Stimulated activated CD4-positive, alpha-beta T cell treated with anti-CD3 and anti-CD28 coated beads, Interleukin-4, amount 100 ng/mL, for 4 hours (primary cell): Measurements from ENCODE around the gene EMC1.

ENCODE experiments used
- DNase-seq, 2 experiments: peaks; one replicate each; pipeline ENCODE4 v3.0.0-alpha.2; 2020

The EMC1 gene

DNA sequence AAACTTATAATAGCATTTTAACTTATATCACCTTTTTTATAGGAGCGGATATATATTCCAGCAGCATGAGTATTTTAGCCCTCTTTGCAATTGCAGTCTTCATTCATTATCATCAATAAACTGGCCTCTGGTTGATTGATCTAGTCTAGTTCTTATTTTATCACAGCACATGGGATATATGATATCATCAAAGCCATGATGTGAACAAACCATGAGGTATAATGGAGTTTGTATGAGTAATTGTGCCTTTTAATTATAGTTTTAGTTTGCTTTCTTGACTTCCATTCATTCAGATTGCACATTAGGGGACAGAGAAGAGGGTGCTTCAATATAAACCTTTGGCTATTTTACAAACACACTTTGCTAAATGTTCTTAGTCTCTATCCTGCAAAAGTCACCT is 37.7 kb downstream of the EMC1 start:
- DNase-seq, result no peak

DNA sequence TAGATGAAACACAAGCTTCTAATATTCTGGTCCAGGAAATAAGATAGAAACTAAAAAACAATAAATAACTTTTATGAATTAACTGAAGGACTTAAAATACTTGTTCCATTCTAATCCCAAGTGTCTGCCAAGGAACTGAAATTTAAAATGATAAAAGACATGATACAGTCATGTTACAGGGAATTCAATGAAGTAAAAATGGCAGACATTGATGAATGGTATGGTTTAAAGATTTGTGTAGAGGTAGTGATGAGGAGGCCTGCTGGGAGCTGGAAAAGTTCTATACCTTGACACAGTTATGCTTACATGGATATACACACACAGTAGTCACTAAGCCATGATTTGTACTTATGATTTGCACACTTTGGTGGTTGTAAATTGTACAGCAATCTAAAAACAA is 39.2 kb downstream of the EMC1 start:
- DNase-seq, result no peak

GRCh38 chr1:19210772-19211549 is 40.4 kb downstream of the EMC1 start:
- DNase-seq, result no peak

DNA sequence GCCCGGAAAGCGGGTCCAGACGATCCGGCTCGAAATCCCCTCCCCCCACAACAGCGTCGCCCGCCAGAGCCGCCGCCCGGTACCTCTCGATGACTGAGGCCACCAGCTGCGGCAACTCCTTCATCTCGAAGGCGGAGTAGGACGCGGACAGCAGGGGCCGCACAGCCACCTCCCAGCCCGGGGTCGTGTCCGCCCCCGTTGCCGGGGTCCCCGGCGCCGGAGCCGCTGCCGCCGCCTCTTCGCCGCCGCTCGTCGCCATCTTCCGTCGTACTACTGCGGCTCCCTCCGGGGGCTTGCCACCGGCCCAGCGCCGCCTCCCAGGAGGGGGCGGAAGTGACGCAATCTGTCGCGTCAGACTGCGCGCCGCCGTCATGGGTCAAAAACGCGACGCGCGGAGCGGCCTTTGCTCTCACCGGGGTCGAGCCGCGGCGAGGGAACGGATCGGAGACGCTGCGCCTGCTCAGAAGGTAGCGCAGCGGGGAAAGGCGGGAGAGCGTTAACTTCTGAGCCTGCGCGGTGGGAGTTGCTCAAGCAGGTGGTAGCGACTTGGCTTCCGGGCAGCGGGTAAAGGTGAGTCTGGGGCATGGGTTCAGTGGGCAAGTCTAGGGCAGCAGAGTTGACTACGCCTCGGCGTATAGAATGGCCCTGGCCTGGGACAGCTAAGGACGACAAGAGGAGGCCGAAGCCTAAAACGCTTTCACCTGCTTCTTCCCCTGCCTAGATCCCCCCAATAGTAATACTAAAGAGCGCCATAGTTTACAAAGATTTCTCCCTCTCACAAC is 41.1 kb downstream of the EMC1 start, which contains the start of gene UBR4:
UBR4 (minus strand) TSS at position 277 of the 782 bp plus-strand sequence; CDS start at position 259, 18 bp downstream.
- peak; percentile 96 to 98 for DNase-seq

DNA sequence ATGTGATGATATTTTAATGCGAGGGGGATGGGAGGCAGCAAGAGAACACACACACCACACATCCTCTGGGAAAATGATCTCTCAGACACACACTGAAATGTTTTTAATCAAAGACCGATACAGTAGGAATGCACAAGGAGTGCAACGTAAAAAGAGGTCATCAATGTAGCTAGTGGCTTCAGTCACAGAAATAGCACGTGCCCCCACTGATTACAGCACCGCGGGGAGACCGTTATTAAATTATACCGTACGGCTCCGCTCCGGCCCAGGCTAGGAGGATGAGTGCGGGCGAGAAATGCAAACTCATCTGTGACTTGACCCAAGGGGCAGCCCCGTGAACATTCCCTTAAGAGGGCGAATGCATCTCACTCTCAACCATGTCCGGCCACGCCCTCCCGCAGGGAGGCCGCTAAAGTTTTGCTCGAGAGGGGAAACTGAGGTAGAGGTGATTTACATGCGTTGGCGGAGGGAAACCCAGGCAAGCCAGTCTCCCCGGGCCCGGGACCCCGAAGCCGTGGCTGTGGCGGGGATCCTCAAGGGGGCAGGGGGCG is 41.8 kb downstream of the EMC1 start:
- DNase-seq, result peak; percentile 45 to 62

DNA sequence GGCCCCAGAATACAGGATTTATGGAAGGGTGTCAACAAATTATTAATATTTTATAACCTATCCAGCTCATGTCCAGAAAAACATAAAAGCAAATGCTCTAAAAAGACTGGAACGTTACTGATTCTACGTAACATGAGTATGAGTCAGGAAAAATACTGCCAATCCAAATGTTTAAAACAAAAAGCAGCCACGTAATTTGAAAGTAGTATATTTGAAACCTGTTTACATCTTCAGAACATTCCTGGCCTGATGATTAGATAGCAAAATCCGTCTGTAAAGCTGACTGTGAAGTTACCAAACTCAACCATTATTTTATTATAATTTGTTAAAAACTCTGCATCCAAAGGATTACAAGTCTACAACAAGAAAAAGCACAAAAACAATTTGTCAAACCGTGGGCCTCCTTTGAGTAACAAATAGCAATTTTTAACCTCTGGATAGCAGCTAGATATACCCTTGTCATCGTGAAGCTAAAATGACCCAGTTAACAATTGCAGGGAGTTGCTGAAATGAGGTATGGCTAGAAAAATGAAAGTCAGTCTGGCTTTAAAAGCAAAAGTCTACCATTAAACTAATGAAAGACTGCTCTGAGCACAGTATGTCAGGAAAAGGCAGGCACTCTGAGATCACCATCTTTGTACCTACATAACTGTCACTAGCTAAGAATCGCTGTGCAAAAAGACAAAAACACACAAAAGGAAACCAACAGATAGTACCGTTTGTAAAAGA is 42.5 kb downstream of the EMC1 start:
- DNase-seq, result no peak

DNA sequence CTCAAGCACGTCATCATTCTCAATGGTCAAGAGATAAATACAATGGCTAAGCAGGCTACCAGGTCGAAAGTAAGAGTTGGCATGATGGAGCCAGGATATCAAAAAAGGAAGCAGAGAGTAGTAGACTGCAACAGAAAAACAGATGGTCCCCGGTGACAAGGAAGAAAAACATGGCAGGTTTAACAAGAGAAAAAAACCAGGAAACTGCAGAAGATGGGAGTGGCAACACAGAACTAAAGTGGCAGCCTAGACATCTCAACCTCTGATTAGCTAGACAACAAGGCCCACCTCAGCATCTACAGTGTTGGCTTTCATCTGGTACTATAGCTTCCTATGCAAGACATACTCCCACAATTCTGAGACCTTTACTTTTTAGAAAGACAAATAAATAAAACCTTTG is 44.4 kb downstream of the EMC1 start:
- no peak for DNase-seq

DNA sequence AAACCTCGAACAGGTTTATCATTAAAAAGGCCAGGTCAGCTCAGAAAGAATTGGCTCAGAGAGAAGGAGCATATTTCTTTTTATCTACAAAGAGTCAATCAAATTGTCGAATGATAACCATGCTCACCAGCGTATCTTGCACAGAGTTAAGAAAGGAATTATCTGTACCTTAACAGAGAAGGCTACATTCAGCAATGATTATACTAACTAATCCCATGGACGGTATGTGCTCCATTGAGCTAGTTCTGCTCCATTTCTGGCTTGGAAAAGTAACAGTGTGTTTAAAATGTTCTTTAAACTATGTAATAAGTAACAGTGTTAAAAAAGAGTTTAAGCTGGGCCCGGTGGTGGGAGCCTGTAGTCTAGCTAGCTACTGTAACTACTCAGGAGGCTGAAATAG is 45.5 kb downstream of the EMC1 start:
- DNase-seq, result no peak

DNA sequence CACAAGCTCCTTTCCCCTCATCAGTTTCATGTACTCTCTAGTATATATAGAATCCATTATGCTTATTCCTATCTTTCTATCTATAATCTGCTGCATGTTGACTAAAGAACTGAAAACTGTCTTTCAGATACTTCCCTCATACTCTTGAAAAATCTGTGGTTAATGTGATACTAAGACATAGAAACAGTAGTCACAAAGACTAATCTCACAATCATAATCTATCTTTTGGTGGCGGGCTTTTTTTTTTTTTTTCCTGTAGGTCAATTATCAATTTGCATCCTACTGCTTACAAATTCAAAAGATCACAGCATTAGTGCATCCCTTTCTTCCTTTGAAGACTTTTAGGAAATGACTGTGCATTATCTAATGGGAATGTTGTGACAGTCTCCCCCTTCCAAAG is 45.9 kb downstream of the EMC1 start:
- no peak for DNase-seq

DNA sequence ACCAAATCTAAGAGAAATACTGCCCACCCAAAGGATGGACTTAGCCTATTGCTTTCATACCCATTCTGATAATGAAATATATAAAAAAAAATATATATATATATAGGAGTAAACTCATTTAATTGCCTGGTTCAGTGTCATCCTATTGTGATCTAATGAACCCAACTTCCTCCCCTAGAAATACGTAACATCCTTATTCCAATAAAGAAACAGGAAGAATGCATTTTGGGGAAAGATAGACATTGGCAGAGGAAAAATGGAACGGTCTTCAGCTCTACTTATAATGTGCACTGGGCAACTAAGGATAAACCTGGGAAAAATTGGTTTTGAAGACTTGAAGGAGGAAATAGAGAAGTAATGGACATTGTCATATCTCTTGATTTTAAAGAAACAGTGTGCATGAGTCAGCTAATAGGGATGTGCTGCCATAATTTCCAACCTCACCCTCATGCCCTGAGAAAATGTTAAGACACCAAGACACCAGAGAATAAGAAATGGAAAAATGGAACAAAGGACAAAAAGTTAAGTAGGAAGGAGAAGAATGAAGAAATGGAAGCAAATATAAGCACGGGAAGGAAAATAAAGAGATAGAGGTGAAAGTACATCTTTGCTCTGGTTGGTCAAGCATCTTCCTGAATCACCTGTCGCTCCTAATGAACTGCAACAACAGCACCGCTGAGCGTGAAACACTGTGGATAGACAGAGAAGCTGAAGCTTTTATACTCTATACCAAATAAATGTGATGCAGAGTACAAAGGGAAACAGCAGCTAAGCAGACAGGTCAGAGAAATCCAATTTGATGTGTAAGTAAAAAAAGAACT is 46.7 kb downstream of the EMC1 start:
- DNase-seq, result no peak

DNA sequence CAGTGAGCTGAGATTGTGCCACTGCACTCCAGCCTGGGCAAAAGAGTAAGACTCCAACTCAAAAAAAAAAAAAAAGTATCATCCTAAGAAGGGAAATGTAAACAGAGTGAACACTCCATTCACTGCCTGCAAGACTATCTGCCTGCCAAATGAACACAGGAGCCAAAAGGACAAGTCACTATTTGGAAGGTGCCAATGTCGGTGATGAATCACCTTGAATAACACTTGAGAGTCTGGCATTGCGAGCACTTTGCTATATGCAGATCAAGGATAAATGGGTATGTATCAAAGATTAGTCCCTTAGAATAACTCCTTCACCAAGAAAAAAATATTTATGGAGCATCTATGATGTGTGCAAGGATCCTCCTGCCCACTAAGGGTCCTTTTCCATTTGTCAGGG is 47.9 kb downstream of the EMC1 start:
- no peak for DNase-seq

GRCh38 chr1:19202396-19202795 is 48.9 kb downstream of the EMC1 start:
- DNase-seq, result no peak

DNA sequence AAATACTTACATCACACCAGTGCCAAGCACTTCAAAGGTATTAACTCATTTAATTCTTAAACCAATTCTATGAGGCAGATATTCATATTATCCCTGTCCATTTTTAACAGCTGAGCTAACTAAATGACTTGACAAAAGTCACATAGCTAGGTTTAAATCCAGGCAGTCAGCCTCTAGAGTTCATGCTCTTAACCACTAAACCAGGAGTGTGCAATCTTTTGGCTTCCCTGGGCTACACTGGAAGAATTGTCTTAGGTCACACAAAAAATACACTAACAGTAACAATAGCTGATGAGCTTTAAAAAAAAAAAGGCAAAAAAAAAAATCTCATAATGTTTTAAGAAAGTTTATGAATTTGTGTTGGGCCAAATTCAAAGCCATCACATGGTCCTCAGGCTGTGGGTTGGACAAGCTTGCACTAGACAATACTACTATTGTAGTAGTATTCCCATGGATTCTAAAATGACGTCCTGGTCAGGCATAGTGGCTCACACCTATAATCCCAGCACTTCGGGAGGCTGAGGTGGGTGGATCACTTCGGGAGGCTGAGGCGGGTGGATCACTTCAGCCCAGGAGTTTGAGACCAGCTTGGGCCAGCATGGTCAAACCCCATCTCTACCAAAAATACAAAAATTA is 51.2 kb downstream of the EMC1 start:
- DNase-seq, result no peak

GRCh38 chr1:19199329-19199968 is 51.9 kb downstream of the EMC1 start:
- DNase-seq, result no peak

DNA sequence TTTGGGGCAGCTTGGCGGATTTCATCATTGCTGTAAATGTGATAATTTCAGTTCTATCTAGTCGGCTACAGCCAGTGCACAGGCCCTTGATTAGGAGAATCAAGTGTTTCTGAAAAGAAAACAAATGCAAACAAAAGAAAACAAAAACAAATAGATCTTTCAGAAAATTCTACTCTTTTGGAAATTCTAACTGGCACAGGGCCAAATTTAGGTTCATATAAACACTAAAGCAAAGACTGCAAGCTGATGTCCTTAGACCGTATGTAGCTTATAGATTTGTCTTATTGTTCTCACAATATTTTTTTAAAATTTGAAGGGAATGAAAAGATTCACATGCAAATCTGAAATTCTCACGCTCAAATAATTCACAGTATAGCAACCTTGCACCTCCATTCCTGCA is 52.5 kb downstream of the EMC1 start:
- DNase-seq, result no peak

DNA sequence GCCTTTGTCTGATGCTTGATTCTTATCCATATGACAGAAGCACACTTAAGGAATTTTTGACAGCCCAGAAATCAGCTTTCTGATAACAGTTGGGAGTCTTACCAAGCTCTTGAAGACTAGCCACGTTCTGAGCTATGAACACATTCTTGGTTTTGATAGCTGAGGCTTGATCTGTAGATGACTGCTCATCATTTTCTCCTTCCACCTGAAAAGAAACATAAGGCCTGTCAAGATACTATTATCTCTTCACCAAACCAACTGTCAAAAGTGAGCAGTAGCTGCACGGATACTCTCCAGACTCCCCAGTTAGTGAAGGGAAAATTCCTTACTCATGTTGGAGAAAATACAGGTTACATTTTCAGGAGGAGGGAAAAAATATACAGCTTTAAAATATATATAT is 53.5 kb downstream of the EMC1 start:
- no peak for DNase-seq

- DNase-seq, result no peak
These were observed 55.0 kb downstream of the EMC1 start for GRCh38 chr1:19196331-19196730.

GRCh38 chr1:19193004-19193403 is 58.3 kb downstream of the EMC1 start:
- DNase-seq, result no peak

- DNase-seq, result no peak
These were observed 59.5 kb downstream of the EMC1 start for GRCh38 chr1:19191811-19192210.

DNA sequence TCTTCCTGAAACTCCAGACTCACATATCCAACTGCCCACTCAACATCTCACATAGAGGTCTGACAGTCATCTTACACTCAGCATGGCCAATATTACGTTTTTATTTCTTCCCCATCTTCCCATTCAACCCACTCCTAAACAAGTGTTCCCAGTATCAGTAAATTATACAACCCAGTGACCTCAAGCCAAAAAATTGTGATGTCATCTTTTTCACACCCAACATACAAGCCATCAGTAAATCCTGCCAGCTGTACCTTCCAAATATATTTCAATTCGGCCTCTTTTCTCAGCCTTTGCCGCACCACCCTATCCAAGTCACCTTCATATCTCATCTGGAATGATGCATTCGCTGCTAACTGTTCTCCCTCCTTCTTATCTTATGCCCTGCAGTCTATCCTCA is 60.9 kb downstream of the EMC1 start:
- no peak for DNase-seq

DNA sequence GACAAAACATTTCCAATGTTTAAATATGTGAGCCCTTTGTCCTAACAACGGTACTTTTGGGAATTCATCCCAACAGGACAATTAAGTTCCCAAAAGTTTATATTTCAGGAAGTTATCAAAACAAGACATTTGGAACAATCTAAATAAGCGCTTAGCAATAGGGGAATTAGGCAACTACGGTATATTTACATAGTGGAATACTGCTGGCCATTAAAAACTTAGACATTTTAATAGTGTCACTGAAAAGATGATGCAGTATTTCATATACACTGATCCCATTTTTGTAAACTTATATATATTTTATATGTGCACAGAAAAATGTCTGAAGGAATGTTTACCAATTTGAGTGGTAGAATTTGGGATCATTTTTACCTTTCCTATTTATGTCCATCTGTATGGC is 62.1 kb downstream of the EMC1 start:
- no peak for DNase-seq
